HG03280 (cell line): ENCODE results near the gene NCAM1.

Source experiments
- ATAC-seq: cut with Tn5 transposase; IDR thresholded peaks from one replicate; pipeline ENCODE4 v1.9.1; 2021; ENCODE audit warnings: mild to moderate bottlenecking, moderate library complexity; ENCODE audit not compliant: unreplicated experiment

NCAM1 gene

DNA sequence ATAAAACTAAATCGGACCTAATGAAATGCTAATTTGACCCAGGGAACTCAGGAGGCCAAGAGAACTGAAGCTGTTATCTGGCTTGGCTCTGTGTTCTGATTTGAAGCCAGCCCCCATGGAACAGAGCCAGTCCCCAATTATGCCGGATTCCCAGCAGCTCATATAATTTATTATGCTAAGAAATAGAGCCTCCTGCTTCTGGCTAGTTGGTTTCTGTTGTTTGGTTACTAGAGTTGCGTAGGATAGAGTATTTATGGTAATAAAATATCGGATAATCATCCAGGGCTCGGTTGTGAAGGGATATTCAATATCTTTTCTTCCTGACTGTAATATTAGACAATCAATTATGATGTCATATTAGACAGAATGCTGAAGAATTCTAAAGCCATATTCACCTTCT lies 232.7 kb downstream of the NCAM1 start:
- no peak for ATAC-seq

DNA sequence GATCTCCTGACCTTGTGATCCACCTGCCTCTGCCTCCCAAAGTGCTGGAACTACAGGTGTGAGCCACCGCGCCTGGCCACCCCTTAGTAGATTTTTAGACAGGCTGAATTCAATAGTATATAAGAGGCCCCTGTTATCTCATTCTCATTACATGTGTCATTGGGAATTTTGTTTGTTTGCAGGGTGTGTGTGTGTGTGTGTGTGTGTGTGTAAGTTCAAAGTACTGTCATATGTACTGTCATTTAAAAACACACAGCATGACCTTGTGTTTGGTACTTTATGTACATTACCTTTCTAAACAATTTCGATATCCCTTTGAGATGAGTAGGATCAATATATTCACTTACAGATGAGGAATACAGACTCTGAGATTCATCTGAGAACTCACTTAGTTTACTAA lies 234.5 kb downstream of the NCAM1 start:
- ATAC-seq: no peak

DNA sequence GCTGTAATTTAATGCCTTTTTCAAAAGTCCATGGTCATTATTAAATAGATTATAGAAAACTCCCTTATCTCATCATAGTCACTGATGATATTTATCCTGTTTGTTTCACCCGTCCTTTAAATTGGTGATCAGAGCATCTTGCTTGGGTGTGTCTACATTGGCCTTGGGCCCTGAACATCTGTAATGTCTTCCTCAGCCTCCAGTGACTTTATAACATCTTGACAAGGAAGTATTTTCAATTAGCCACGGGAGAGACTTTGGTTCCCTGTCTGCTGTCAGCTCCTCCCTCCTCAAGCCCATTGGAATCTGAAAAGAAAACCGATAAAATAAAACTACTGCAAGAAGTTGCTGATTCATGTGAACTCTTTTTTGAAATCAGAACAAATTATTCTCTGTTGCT lies 236.2 kb downstream of the NCAM1 start:
- ATAC-seq: no peak

DNA sequence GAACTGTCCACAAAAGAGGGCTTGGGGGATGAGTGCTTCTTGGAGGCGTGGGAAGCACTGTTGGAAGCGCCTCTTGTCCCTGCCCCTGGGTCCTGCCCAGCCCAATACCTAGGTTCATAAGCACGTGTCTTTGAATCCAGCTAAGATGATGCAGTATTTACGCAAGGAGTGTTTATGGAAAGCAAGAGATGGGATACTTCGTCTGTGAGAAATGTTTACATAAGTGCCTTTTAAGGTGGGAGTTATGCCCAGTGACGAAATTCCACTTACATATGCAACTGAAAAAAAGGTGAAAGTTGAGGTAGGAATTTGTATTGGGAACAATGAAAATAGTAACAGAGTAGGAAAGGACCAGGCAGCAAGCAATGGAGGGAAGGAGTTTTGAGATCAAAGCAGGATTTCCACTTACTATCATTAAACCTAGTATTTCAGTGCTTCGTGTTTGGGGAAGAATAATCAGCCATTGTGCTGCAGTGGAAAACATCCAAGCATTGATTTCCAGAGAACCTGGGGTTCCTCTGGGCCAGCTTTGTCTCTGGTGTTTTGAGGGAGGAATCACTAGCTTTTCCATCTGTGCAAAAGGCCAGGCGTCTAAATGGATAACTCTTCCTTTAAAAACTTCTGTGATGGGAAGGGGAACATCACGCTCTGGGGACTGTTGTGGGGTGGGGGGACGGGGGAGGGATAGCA lies 237.9 kb downstream of the NCAM1 start:
- ATAC-seq: no peak

DNA sequence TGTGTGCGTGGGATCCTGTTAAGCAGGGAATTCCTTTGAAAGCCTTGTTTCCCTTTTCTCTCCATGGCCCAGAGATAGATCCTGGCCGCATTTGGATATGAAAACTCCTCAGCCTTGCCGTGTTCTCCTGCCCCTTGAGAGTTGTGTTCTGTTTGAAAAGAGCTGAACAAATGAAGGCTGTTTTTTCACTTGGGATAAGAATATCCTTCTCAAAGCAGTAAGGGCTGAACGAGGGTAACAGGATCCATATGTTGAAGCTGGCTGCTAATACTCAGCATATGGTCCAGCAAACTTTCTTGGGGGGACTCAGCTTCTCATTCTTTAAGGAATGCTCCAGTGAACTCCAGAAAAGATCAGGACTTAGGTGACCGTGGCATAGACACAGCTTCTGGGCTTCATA lies 238.6 kb downstream of the NCAM1 start:
- no peak for ATAC-seq

DNA sequence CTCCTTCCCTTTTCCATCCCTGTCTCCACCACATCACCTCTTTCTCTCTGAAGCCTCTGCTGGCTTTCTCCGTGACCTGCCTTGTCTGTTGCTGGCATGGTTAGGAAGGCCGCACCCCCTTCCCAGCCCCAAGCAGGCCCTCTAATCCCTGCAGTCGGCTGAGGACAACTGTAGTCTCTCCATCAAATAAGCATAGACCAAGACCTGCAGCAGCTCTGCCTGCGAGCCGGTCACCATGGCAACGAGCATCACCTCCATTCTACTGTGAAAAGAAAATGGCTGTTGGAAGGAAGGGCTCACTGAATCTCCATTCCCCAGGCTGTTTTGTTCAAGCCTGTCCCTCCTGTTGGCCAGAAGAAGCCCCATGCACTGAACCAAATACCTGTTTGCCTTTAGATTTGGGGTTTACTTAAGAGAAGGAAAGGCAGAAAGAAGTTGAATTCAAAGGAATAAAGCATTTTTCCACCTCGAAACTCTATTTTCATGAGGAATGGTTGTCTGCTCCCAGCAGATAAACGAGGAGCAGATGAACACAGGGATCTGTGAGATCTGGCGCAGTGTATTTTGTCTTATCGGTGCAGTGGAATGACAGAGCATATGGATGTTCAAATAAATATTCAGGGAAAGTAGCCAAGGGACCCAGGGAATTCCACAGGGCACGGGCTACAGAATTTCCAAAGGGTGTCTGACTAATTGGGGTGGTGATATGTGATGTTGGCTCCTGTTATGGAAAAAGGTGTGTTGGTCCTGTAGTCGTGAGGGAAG lies 240.0 kb downstream of the NCAM1 start:
- ATAC-seq: no peak

DNA sequence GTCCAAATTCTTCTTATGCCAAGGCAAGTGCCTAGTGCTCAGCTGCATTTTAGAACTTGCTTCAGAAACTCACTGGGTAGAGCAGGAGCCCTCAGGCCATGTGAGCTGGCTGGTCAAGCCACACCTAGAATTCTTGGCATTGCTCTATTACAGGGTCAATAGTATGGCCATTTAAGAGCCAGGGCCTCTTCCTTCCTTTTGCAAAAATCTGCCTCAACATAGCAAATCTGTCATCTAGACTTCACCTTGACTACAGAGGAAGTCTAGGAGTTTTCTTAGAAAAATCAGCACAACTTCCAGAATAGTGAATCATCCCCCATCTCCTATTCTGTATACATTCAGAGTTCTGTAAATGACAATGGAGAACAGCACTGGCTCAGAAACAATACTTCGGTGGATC lies 241.2 kb downstream of the NCAM1 start:
- ATAC-seq: no peak

DNA sequence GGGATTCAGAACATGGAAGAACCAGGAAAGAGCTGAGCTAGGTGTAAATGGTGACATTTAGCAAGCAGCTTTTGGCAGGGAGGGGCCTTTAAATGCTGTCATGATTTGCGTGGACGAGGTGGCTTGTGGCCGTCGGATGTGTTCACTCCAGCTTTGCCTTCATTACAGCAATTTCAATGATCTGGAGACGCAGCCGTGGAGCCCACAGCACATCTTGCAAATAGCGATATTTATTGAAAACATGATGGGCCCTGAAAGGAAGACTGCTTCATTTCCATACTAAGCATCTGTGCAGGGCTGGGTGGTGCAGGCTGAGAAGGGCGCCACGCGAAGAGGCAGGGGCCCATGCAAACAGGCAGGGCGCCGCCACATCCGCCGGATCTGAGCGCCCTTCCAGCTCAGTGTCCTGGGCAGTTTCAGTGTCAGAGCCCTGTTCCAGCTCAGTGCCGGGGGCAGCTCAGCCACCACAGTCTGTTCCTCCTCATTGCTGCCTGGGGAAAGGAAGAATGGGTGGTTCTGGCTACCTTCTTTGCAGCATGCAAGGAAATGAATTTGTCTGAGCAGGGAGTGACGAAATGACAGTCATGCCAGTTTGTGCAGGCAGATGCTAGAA lies 242.0 kb downstream of the NCAM1 start:
- no peak for ATAC-seq

- ATAC-seq: no peak
Observed at GRCh38 chr11:113204280-113204679, 243.1 kb downstream of the NCAM1 start.

DNA sequence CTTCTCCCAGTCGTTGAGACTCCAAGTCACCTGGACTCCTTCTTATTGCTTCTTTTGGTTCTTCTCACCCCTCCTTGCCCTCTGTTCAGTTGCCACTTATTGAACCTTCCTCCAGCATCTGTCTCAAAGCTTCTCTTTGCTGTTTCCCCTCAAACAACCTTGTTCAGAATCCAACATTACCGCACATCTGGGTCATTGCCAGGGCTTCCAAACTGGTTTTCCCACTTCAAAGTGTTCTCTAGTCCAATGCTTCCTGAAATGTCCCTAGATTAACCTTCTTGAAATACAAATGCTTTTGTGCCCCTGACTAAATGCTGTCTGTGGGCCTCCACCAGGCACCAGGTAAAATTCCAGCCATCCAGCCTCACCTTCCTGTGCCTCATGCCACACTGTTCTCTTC lies 252.3 kb downstream of the NCAM1 start:
- no peak for ATAC-seq

DNA sequence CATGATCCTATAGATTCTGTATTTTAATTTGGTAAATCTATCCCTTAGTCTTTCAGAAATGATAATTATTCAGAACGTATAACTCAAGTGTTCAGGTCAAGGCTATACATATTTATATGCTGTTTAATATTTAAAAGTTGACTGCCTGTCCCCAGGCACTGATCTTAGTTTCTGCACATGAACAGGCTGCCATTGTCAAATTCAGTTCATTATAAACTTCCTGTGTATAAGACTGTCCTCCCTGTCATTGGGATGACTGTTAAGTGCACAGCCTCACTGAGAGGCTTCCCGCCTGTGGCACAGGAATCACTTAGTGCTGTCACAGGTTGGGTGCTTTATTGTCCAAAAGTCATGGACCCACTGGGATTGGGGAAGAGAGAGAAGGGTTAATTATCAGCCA lies 261.0 kb downstream of the NCAM1 start:
- ATAC-seq: no peak

DNA sequence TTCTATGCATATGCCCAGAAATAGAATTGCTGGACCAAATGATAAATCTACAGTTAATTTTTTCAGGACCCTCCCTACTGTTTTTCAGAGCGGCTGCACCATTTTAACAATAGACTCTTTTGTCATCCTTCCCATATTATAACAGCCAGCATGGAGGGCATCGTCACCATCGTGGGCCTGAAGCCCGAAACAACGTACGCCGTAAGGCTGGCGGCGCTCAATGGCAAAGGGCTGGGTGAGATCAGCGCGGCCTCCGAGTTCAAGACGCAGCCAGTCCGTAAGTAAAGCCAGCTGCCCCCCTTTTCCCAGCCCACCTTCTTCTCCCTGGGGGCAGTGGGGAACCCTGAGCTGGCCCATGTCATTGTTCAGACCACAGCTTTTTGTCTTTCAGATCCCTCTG lies 273.7 kb downstream of the NCAM1 start:
- no peak for ATAC-seq

DNA sequence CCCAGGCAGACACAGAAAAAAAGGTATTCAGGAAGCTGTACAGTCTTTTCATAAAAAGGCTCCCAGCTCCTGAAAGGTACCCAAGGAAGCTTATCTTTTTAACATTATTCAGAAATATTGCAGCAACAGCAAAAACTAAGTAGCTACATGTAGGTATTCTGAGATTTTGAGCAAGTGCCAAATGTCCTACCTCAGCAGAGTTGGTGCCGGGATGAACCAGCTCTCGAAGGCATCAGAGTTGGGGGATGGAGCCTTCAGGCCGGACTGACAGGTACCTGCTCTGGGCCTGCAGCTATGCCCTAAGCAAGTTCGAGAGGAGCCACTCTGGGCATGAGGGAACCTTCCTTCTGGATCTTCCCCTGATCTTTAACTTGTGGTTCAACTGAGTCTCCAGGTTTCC lies 276.0 kb downstream of the NCAM1 start:
- no peak for ATAC-seq

DNA sequence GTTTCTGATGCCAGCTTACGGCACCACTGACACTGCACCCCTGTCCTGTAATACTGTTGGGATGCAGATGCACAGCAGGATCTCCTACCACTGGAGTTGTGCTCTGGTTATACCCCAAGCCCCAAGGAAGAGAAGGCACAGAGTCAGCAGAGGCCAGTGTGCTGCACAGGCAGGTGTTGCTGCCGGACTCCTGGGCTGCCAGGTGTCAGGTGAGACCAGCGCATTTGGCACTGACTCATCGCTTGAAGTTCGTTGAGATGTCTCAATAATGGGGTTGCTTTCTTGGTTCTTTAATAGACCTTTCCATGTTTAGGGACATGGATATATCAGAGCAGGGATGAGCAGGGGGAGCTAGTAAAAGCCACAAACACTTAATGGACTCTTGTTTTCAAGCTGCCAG lies 277.5 kb downstream of the NCAM1 start:
- no peak for ATAC-seq

GRCh38 chr11:113240389-113240788 lies 279.2 kb downstream of the NCAM1 start:
- ATAC-seq: no peak

- no peak for ATAC-seq
Observed at GRCh38 chr11:113240790-113241635, 279.8 kb downstream of the NCAM1 start.

GRCh38 chr11:113241636-113242054 lies 280.4 kb downstream of the NCAM1 start:
- no peak for ATAC-seq

- ATAC-seq: no peak
Observed at GRCh38 chr11:113242060-113242459, 280.8 kb downstream of the NCAM1 start.

DNA sequence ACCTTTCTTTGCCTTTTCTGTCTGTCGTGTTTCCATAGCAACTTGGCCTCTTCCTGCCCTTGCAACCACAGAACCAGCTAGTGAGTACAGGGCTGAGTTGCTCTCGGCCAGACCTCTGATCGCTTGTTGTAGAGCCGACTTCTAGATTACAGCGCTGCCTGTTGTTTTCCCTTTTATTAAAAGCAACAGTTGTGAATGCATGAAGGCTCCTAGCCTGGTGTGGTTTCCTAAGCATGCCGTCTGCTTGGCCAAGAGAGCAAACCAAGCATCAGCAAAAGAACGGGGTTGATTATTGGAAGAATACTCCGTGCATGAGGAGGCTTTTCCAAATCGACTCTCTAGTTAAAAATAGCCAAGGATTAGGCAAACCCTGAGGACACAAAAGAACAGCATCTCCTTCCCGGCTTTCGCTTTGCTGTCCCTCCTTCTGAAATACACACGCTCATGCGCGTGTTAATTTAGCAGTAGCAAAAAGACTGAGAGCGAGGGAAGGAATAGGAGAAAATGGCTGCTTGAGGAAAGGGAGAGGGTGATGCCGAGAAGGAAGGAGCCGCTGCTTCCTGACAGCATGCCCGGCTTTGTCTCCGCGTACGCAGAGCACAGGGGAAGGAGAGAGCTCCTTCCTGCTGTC lies 281.7 kb downstream of the NCAM1 start:
- ATAC-seq: no peak

DNA sequence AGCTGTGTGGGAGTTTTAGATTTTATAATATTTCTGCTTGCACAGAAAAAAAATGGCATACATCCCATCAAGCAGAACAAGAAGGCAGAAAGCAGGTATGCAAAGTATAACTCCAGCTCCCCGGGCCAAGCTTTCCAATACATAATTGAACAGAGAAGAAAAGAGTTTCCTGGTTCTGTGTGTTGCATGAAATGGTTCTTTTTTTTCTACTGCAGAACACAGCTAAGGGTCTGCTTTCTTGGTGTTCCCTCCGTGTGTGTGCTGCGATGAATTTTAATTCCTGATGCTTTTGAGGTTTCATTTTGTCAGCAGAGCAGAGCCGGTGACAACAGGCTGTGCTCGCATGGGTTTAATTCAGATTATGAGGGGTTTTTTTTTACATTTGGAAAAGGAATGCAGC lies 282.5 kb downstream of the NCAM1 start:
- no peak for ATAC-seq

DNA sequence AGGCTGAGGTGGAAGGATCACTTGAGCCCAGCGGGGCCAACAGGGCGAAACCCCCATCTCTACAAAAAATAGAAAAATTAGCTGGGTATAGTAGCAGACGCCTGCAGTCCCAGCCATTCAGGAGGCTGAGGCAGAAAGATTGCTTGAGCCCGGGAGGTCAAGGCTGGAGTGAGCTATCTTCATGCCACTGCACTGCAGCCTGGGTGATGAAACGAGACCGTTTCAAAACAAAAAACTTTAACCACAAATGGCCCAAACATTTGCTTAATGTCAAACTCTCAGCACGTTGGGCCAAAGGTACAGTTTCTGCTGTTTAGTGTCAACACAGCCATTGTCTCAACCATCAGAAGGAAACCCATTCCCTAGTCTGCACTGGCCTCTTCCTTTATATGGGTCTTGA lies 284.0 kb downstream of the NCAM1 start:
- ATAC-seq: no peak
